Kidney (tissue), 14 donors: ENCODE measurements around the gene TMEM80. TPM values are rescaled to one million over a fixed set of nuclear protein-coding genes. Genes with fewer than 3 reads are reported as not detected.
A peak's percentile ranks its signal among the peaks of the same experiment; 100 is the strongest.

ENCODE experiments used
- DNase-seq, 5 donors: peaks; one replicate each; pipeline ENCODE4 v3.0.0-alpha.2; 2013 to 2020
- FAIRE-seq: peaks from 2 replicates; lab custom pipeline; 2012; peaks lifted over from hg19 to GRCh38; lab: Jason Lieb, UNC
- H3K27ac ChIP-seq, 2 donors: one replicate each; pipeline ENCODE4 v1.7.0; 2013; ENCODE audit warnings: low read depth in 2 of 2, low read length in 2 of 2, inconsistent platforms in 1 of 2
- H3K27me3 ChIP-seq: one replicate; pipeline ENCODE4 v1.7.1; 2013; ENCODE audit warnings: low read length, inconsistent platforms; ENCODE audit not compliant: control insufficient read depth, insufficient read depth
- H3K36me3 ChIP-seq, 3 donors: one replicate each; pipeline versions ENCODE4 v1.7.0 to v1.7.1; 2013; ENCODE audit warnings: low read length in 3 of 3, control low read depth in 1 of 3, inconsistent platforms in 1 of 3; ENCODE audit not compliant: insufficient read depth in 3 of 3, control insufficient read depth in 2 of 3
- H3K4me1 ChIP-seq, 3 donors: one replicate each; pipeline versions ENCODE4 v1.7.0 to v1.7.1; 2013; ENCODE audit warnings: low read length in 3 of 3, inconsistent platforms in 1 of 3, low read depth in 1 of 3; ENCODE audit not compliant: control insufficient read depth in 2 of 3, insufficient read depth in 2 of 3
- H3K4me3 ChIP-seq, 3 donors: one replicate each; pipeline versions ENCODE4 v1.7.0 to v1.8.1; 2013; ENCODE audit warnings: low read length in 3 of 3, control low read depth in 1 of 3, inconsistent platforms in 1 of 3
- H3K9ac ChIP-seq, 3 donors: one replicate each; pipeline versions ENCODE4 v1.7.0 to v1.7.1; 2013; ENCODE audit warnings: low read length in 3 of 3, control low read depth in 1 of 3, inconsistent platforms in 1 of 3
- H3K9me3 ChIP-seq, 3 donors: one replicate each; pipeline versions ENCODE4 v1.7.0 to v1.7.1; 2013; ENCODE audit warnings: low read length in 3 of 3, control low read depth in 1 of 3, inconsistent platforms in 1 of 3; ENCODE audit not compliant: control insufficient read depth in 2 of 3, insufficient read depth in 1 of 3
- intact Hi-C: fragments of 100-400 bp; cut with DNase I; formaldehyde crosslinking; loops from one replicate; pipeline ENCODE4 v1.11.1; 2022
- polyA plus RNA-seq: library from polyadenylated mRNA; stranded (reverse); fragments of 350-450 nt; fragmentation: Illumina TruSeq; extraction: RNeasy Lipid Tissue Mini Kit (QIAGEN cat#74804); gene quantifications from one replicate; pipeline ENCODE4 v1.2.3, GENCODE V29; 2014; ENCODE audit warnings: low read depth, low replicate concordance; ENCODE audit not compliant: insufficient read depth
- total RNA-seq: library from RNA; stranded (reverse); fragmentation: NEBNext Ultra II Directional; extraction: Animal tissue kit (Norgen Biotek cat#: 25700); gene quantifications from one replicate; pipeline ENCODE4 v1.2.1, GENCODE V29; 2021
- TF ChIP-seq, protein P1 (sequence below): IDR thresholded peaks from 3 replicates; pipeline ENCODE4 v1.5.1; 2012; ENCODE audit warnings: mild to moderate bottlenecking, moderate library complexity, borderline replicate concordance; ENCODE audit not compliant: insufficient read depth; ENCODE audit errors: extremely low read depth
- donor health status: control.
- donor health status: control.
- donor health status: control.
- donor health status: control.
- donor health status: control.
- donor health status: DM: yes; HTN: yes; CAD: no.
- donor health status: Normal renal cell carcinoma (clear cell type).

The TMEM80 gene
- total and polyA plus RNA-seq, 2 donors from 2014 or later: 36.2 to 38.6 TPM

DNA sequence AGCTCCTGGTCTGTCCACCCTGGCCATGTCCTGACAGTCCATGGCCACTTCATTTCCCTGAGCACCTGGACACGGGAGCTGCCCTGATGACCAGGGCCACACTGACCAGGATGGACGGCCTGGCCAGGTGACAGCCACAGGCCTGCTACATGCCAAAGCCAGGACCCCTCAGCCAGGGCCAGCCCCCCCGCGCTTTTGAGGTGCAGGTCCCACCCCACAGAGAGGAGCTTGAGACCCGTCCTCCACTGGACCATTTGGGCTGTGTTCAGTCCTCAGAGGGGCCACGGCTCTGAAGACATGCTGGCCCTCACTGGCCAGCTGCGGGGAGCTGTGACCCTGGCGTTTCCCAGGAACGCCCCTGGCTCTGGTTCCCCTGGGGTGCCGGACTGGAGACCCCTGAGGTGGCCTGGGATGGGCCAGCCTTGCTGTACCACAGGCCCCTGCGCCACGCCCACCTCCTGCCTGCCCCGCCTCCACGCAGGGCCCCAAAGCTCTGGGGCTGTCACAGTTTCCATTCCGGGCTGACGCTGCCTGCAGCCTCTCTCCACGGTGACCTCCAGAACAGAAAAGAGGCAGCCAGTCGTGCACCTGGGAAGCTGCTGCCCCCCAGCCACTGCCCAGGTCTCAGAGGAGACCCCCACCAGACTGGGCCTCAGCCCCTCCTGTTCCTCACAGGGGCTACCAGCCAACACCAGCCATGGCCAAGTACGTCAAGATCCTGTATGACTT lies 28.6 kb downstream of the TMEM80 start:
- intact Hi-C loops: loop anchor here (10.0 kb wide), 1 partner anchor 169 kb away; no protein-coding TSS in a partner anchor
- TF ChIP-seq, protein P1, sequence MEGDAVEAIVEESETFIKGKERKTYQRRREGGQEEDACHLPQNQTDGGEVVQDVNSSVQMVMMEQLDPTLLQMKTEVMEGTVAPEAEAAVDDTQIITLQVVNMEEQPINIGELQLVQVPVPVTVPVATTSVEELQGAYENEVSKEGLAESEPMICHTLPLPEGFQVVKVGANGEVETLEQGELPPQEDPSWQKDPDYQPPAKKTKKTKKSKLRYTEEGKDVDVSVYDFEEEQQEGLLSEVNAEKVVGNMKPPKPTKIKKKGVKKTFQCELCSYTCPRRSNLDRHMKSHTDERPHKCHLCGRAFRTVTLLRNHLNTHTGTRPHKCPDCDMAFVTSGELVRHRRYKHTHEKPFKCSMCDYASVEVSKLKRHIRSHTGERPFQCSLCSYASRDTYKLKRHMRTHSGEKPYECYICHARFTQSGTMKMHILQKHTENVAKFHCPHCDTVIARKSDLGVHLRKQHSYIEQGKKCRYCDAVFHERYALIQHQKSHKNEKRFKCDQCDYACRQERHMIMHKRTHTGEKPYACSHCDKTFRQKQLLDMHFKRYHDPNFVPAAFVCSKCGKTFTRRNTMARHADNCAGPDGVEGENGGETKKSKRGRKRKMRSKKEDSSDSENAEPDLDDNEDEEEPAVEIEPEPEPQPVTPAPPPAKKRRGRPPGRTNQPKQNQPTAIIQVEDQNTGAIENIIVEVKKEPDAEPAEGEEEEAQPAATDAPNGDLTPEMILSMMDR: no peak
- H3K36me3 ChIP-seq: peaks cover 0 to 12% (median 0%) of the 10 kb centered on the region in 3 donors
- peaks cover 0 to 10% (median 0%) of the 10 kb centered on the region in 3 donors for H3K4me1 ChIP-seq
- no peak overlapping the region for H3K27ac ChIP-seq
- no peaks in the 10 kb centered on the region for H3K9me3 ChIP-seq
- DNase-seq (peak in 2 of 5 donors; percentile 64 to 81), FAIRE-seq (no peak)
- H3K9ac ChIP-seq: no peak overlapping the region
- H3K4me3 ChIP-seq: no peak overlapping the region
- no peaks in the 10 kb centered on the region for H3K27me3 ChIP-seq

DNA sequence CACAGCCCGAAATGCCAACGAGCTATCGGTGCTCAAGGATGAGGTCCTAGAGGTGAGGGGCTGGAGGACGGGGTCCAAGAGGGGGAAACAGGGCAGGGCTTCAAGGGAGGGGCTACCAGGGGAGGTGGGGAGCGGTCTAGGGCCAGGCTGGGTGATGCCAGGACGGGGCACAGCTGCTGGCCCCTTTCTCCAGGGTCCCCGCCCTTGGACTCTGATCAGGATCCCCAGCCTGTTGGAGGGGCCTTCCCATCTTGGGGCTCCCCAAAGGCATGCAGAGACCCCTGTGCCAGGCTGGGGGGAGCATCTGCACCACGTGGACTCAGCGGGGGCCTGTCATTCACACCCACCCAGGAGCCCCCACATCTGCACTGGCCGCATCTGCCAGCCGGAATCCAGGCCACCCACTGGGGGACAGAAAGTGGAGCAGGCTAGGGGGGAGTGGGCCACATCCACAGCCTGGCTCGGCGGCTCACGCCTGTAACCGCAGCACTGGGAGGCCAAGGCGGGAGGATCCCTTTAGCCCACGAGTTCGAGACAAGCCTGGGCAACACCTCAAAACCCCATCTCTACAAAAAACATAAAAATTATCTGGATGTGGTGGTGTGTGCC lies 29.3 kb downstream of the TMEM80 start:
- Histone ChIP-seq H3K4me1 (peaks cover 0 to 5% (median 0%) of the 10 kb centered on the region in 3 donors), H3K27ac (no peak overlapping the region), H3K27me3 (no peaks in the 10 kb centered on the region), H3K4me3 (no peak overlapping the region), H3K9ac (no peak overlapping the region), H3K36me3 (peaks cover 0 to 12% (median 0%) of the 10 kb centered on the region in 3 donors), H3K9me3 (no peaks in the 10 kb centered on the region)
- FAIRE-seq: no peak
- TF ChIP-seq, protein P1: no peak
- DNase-seq: peak in 2 of 5 donors; percentile 57 to 73
- intact Hi-C loops: loop anchor here (10.0 kb wide), 1 partner anchor 170 kb away; no protein-coding TSS in a partner anchor

DNA sequence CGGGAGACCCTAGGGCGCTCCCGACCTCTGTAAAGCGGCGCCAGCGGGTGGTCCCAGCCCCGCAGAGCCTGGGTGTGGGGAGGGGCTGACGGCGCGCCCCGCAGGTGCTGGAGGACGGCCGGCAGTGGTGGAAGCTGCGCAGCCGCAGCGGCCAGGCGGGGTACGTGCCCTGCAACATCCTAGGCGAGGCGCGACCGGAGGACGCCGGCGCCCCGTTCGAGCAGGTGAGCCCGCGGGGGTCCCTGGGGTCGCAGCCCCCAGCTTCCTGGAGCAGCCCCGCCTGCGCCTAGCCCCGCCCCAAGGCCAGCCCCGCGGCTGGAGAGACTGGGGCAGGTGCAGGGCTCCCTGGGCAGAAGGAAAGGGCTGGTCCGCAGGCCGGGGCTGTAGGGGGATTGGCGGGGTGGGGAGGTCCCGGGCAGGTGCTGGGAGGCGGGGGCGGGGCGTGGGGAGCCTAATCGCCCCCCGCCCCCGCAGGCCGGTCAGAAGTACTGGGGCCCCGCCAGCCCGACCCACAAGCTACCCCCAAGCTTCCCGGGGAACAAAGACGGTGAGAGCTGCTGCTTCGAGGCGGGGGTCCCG lies 30.1 kb downstream of the TMEM80 start:
- Histone ChIP-seq H3K4me1 (peaks cover 0 to 5% (median 0%) of the 10 kb centered on the region in 3 donors), H3K4me3 (no peak overlapping the region), H3K27ac (no peak overlapping the region), H3K36me3 (peaks cover 0 to 12% (median 0%) of the 10 kb centered on the region in 3 donors), H3K9ac (no peak overlapping the region), H3K27me3 (no peaks in the 10 kb centered on the region), H3K9me3 (no peaks in the 10 kb centered on the region)
- intact Hi-C loops: loop anchor here (10.0 kb wide), 1 partner anchor 171 kb away; no protein-coding TSS in a partner anchor
- FAIRE-seq (no peak), DNase-seq (peak in 1 of 5 donors; percentile 83)
- TF ChIP-seq, protein P1: no peak
